Ecto neural progenitor cell (in vitro differentiated cells): Measurements from ENCODE around the gene ARF1.

Experiments used
- DNase-seq: peaks from one replicate; pipeline ENCODE4 v3.0.0-alpha.2; 2018; ENCODE audit warnings: low spot score

Gene ARF1

GRCh38 chr1:228123505-228123904 lies 41.0 kb downstream of the ARF1 start:
- no peak for DNase-seq

- no peak for DNase-seq
Observed at GRCh38 chr1:228125185-228125584, 42.7 kb downstream of the ARF1 start.

GRCh38 chr1:228131766-228132165 lies 49.3 kb downstream of the ARF1 start:
- no peak for DNase-seq

GRCh38 chr1:228134591-228134990 lies 52.1 kb downstream of the ARF1 start:
- DNase-seq = no peak

DNA sequence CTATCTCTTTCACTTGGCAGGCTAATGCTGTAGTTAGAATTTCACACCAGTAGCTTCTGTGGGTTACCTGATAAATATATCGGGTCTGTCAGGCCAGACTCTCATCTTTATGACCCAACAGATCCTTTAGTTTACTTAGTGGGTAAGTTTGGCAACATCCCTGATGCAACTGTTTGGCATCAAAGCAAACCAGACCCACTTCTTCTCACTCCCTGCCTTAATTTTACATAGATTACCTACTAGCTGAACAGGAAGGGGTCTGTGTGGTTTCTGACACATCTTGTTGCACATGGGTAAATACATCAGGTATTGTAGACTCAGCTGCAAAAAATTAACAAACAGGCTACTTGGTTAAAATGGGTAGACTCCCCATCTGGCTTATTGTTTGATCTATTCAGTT lies 54.4 kb downstream of the ARF1 start:
- no peak for DNase-seq

- DNase-seq = no peak
Observed at GRCh38 chr1:228139406-228139930, 57.0 kb downstream of the ARF1 start.

GRCh38 chr1:228139931-228140723 lies 57.6 kb downstream of the ARF1 start, which contains the start of gene GUK1:
TSS of gene GUK1 (plus strand) at chr1:228140279. CDS start at chr1:228140303, 24 bp downstream.
- DNase-seq = peak; percentile 100

DNA sequence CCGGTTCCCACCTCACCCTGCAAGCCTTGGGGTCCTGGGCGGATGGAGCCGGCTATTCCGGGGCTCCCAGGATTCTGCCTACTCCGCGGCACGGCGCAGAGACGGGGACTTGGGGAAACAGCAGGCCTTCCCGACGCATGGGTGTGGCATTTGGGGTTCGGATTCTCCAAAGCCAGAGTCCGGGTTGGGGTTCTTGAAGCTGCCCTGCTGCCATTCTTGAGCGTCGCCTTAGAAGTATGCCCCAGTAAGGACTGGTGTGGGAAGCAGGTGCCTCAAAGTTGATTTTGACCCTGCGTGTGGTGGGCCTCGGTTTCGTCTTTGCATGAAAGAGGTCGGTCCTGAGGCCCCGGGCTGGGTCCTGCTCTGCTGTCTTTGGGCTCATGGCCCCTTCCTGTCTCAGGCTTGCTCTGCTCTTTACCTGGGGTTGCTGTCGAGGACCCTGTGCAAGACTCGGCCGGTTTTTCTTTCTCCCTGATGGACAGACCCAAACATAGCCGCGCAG lies 58.3 kb downstream of the ARF1 start:
- peak; percentile 45 for DNase-seq

GRCh38 chr1:228141226-228142044 lies 58.9 kb downstream of the ARF1 start:
- DNase-seq = peak; percentile 49

DNA sequence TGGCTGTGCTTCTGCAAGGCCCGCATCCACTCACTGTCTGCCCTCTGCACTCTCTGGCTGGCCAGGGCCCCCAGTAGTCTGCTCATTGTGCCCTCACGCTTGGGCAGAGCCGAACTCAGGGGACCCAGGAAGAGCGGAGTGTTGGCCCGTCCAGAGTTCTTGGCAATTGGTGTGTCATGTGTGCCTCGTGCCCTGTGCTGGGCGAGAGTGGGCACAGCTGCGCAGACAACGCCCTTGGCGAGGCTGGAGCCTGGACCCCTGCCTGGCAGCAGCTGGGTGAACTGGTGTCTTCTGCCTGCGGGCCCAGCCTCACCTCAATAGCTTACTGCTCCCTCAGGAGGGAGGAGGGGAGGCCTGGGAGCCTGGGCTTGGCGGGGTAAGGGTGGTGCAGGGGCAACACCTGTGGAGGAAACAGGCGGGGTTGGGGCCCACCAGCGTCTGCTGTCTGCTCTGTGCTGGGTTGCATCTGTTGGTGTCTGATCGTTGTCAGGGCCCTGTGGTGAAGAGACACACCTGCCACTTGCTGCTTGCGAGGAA lies 59.7 kb downstream of the ARF1 start:
- no peak for DNase-seq

DNA sequence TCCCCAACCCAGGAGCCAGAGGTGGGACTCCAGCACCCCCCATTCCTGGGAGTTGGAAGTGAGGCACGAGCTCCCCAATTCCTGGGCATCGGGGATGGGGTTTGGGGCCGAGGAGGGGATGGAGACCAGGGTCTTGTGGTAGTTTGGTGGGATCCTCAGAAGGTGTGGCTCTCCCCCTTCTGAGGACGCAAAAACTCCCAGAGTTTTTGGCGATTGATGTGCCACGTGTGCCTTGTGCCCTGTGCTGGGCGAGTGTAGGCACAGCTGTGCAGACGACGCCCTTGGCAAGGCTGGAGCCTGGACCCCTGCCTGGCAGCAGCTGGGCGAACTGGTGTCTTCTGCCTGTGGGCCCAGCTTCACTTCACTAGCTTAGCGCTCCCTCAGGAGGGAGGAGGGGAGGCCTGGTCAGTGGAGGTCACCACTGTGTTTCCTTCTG lies 60.2 kb downstream of the ARF1 start:
- DNase-seq = no peak

GRCh38 chr1:228143480-228144192 lies 61.1 kb downstream of the ARF1 start:
- no peak for DNase-seq

DNA sequence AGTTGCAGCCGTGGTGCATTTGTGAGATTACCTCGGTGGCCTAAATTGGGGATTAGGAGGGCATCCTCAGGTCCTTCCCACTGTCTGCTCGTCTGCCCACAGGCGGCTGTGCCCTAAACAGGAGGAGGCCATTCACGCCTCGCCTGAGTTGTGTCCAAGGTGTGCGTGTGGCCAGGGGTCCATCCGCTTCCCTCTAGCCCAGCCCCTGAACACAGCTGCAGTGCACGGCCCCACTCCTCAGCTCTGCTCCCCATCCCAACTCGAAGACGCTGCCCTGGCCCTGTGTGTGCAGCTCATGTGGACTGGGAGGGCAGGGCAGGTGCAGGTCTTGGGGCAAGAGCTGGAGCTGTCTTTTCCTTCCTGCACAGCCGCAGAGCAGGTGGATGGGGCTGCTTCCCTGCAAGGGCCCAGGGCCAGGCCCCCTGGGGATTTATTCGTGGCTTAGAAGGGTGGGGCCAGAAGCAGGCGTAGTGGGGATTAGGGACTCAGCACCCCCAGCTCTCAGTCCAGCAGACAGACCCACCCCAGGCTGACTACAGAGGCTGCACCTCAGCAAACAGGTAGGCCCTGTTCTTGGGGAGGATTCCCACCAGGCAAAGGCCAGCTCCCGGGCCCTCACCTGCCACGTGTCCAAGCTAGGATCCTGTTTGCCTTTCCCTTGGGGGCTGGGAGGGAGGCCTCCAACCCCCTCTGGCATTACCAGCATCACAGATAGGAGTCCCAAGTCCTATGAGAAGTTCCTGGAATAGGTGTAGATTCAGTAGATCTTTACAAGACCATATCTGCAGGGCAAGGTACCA lies 61.9 kb downstream of the ARF1 start:
- DNase-seq = no peak

- DNase-seq = no peak
Observed at GRCh38 chr1:228144993-228145343, 62.5 kb downstream of the ARF1 start.

DNA sequence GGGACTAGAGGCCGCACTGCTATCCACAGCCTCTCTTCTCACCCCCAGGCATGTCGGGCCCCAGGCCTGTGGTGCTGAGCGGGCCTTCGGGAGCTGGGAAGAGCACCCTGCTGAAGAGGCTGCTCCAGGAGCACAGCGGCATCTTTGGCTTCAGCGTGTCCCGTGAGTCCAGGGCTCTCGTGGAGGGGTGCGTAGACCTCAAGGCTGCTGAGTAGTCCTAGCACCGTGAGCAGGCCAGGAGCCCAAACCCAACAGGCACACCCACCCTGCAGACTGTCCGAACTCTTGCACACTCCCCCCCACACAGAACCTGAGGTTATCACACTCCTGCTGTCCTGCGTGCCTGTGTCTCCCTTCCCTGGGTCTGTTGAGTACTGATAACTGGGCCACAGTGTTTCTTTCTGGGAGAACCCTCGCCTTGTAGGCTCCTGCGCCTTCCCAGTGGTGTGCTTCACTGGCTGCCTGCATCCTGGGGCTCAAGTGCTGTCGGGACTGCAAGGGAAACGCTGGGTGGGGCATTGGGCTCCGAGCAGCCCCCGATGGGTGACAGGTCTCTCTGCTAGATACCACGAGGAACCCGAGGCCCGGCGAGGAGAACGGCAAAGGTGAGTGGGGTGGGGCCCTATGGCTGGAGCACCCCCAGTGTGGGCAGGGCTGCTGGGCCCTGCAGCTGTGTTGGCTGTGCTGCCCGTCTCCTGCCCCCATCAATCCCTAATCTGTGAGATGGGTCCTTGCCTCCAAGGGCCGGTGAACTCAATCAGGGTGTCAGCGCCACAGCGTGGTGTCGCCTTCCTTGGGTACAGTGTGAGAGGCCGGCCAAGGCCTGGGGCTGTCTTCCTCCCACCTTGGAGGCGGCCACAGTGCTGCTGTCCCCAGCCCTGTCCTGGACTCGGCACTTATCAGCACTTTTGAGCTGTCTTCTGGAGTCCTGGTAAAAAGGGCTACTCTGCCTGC lies 63.2 kb downstream of the ARF1 start:
- DNase-seq = no peak

- no peak for DNase-seq
Observed at GRCh38 chr1:228146417-228147150, 64.1 kb downstream of the ARF1 start.

DNA sequence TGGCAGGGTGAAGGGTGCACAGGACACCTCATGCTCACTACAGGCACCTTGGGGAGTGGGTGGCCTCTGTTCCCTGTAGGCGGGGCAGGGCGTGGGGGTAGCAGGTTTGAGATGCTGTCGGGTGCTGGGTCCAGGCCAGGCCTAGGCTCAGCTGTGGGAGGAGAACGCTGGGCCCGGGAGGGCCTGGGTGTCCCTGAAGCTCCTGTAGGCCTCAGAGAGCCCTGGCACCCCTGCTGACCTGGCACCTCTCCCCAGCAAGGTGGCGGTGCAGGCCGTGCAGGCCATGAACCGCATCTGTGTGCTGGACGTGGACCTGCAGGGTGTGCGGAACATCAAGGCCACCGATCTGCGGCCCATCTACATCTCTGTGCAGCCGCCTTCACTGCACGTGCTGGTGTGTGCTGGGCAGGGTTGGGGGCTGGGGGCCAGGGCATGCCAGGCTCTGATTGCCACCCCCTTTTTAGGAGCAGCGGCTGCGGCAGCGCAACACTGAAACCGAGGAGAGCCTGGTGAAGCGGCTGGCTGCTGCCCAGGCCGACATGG lies 64.7 kb downstream of the ARF1 start:
- peak; percentile 40 for DNase-seq

DNA sequence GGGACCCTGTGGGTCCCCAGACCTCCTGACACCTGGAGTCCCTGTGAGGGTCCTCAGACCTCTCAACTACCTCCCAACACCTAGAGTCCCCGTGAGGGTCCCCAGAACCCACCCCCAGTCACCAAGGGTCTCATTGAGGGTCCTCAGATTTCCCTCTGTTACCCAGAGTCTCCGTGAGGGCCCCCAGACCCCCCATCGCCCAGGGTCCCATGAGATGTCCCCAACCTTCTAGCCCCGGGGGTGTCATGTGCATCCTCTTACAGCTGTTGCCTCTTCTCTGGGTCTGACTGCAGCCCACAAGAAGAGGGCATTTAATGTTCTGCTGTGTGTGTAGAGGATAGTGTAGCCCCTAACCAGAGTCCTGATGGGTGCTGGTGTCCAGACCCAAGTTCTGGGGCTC lies 65.3 kb downstream of the ARF1 start:
- DNase-seq = no peak
